Measurements from ENCODE around the gene ABCF3. TPM values are rescaled to one million over a fixed set of nuclear protein-coding genes. Genes with fewer than 3 reads are reported as not detected.

ABCF3 gene
- total and polyA plus RNA-seq, 2 of the 13 experiments (the other 11 are each of a cell fraction or from before 2014, with no cell fraction given): 38.8 to 46.5 TPM

DNA sequence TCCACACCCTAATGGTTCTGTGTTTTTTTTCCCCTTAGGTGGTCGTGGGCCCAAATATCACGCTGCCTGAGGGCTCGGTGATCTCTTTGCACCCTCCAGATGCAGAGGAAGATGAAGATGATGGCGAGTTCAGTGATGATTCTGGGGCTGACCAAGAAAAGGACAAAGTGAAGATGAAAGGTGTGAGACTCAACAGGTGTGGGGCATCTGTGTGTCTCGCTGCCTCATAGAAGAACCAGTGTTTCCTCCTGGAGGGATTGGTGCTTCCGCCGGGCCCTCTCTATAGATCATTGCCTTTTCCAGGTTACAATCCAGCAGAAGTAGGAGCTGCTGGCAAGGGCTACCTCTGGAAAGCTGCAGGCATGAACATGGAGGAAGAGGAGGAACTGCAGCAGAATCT lies 43.8 kb upstream of the ABCF3 start:
- ChIA-PET CTCF (ENCODE audit: low intra/inter-chr PET ratio, low total read pairs) (no interaction called here), POLR2A (no interaction called here)
- Histone ChIP-seq H3K79me2 (ENCODE audit: insufficient read depth, low read length) (peaks cover 10% of the 10 kb centered on the region), H3K4me2 (ENCODE audit: low read depth, low read length) (no peak overlapping the region), H3K9me3 (ENCODE audit: low read length) (no peaks in the 10 kb centered on the region), H3K36me3 (replicated peaks in 1 of 2; ENCODE audit: control insufficient read depth in 1 of 2, insufficient read depth in 2 of 2, low read length in 2 of 2) (peaks cover 28 to 68% of the 10 kb centered on the region in 2 experiments), H3K9ac (ENCODE audit: insufficient read depth, low read depth, low read length) (no peak overlapping the region), H4K20me1 (ENCODE audit: insufficient read depth, low read length) (no peaks in the 10 kb centered on the region), H3K4me3 (replicated peaks in 1 of 3; ENCODE audit: insufficient read depth in 1 of 3, low read depth in 2 of 3, low read length in 3 of 3) (no peak overlapping the region), H3K4me1 (ENCODE audit: insufficient read depth, low read length) (peaks cover 11% of the 10 kb centered on the region), H3K27ac (ENCODE audit: extremely low read length, insufficient read depth, low read length) (no peak overlapping the region), H3K27me3 (ENCODE audit: control insufficient read depth in 1 of 2, insufficient read depth in 2 of 2, low read length in 2 of 2) (no peaks in the 10 kb centered on the region), H2AFZ (ENCODE audit: low read length) (no peak overlapping the region)
- in situ Hi-C loops (cut with HindIII; ENCODE audit: extremely low pct_ligation_motif_present, low pct_unique_long_range_greater_than_20kb) (loop anchor here (25.0 kb wide), 1 partner anchor 255 kb away; the partner anchor contains the start of gene PARL), intact Hi-C loops (cut with micrococcal nuclease; ENCODE audit: unreplicated experiment) (no loop called here)
- TF ChIP-seq NKX3-1 (CRISPR knock-in tag; IDR thresholded peaks at IDR 0.05) (no peak), ZNF530 (CRISPR knock-in tag; IDR thresholded peaks at IDR 0.05; ENCODE audit: low read depth) (no peak), NR2F6 (IDR thresholded peaks at IDR 0.05) (no peak), NR2F6 (CRISPR knock-in tag; IDR thresholded peaks at IDR 0.05) (no peak), ZNF746 (CRISPR knock-in tag; IDR thresholded peaks at IDR 0.05) (no peak), ZNF83 (CRISPR knock-in tag; IDR thresholded peaks at IDR 0.05; ENCODE audit: borderline replicate concordance) (no peak), ZSCAN25 (CRISPR knock-in tag; IDR thresholded peaks at IDR 0.05) (no peak), ZKSCAN5 (CRISPR knock-in tag; IDR thresholded peaks at IDR 0.05) (no peak)
- TF ChIP-seq, protein P1, sequence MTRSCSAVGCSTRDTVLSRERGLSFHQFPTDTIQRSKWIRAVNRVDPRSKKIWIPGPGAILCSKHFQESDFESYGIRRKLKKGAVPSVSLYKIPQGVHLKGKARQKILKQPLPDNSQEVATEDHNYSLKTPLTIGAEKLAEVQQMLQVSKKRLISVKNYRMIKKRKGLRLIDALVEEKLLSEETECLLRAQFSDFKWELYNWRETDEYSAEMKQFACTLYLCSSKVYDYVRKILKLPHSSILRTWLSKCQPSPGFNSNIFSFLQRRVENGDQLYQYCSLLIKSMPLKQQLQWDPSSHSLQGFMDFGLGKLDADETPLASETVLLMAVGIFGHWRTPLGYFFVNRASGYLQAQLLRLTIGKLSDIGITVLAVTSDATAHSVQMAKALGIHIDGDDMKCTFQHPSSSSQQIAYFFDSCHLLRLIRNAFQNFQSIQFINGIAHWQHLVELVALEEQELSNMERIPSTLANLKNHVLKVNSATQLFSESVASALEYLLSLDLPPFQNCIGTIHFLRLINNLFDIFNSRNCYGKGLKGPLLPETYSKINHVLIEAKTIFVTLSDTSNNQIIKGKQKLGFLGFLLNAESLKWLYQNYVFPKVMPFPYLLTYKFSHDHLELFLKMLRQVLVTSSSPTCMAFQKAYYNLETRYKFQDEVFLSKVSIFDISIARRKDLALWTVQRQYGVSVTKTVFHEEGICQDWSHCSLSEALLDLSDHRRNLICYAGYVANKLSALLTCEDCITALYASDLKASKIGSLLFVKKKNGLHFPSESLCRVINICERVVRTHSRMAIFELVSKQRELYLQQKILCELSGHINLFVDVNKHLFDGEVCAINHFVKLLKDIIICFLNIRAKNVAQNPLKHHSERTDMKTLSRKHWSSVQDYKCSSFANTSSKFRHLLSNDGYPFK (CRISPR knock-in tag; IDR thresholded peaks at IDR 0.05; ENCODE audit: borderline replicate concordance): no peak
- TF ChIP-seq, protein P2, sequence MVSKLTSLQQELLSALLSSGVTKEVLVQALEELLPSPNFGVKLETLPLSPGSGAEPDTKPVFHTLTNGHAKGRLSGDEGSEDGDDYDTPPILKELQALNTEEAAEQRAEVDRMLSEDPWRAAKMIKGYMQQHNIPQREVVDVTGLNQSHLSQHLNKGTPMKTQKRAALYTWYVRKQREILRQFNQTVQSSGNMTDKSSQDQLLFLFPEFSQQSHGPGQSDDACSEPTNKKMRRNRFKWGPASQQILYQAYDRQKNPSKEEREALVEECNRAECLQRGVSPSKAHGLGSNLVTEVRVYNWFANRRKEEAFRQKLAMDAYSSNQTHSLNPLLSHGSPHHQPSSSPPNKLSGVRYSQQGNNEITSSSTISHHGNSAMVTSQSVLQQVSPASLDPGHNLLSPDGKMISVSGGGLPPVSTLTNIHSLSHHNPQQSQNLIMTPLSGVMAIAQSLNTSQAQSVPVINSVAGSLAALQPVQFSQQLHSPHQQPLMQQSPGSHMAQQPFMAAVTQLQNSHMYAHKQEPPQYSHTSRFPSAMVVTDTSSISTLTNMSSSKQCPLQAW (CRISPR knock-in tag; IDR thresholded peaks at IDR 0.05): no peak
- no TSS peak for BruUV-seq (replicated peaks)
- FAIRE-seq: no peak
- no peak for DNase-seq (ENCODE audit: low spot score)
- ATAC-seq: no peak
- WGBS (ENCODE audit: low lambda C conversion rate): 97% methylated on average over 7 of the region's 7 CpGs

Data from HepG2 (cell line).